GM12878 (cell line): ENCODE data around the gene ADAM19. TPM values are rescaled to one million over a fixed set of nuclear protein-coding genes. Genes with fewer than 3 reads are reported as not detected.
A peak's percentile ranks its signal among the peaks of the same experiment; 100 is the strongest.

Source experiments
- ATAC-seq: fragments of 200-7000 bp; cut with Tn5 transposase; 3 replicates; pipeline ENCODE4 v1.9.1; 2020; ENCODE audit warnings: mild to moderate bottlenecking, moderate library complexity
- BruUV-seq: library from RNA; stranded (reverse); fragments of 400-500 nt; replicated peaks from 2 replicates; lab custom pipeline; 2021; lab: Mats Ljungman, UMichigan
- CTCF ChIA-PET: fragments of 300-600 bp; sonication (Branson Sonifier 250); formaldehyde crosslinking; extraction: SDS; loops from one replicate; lab custom pipeline; 2021; ENCODE audit warnings: inconsistent platforms; lab: Yijun Ruan, JAX
- POLR2A ChIA-PET: fragments of 350-600 bp; formaldehyde crosslinking; extraction: SDS; loops from one replicate; lab custom pipeline; 2021; ENCODE audit warnings: inconsistent platforms; lab: Charles Lee
- RAD21 ChIA-PET: fragments of 300-600 bp; sonication (Branson Sonifier 250); formaldehyde crosslinking; loops from one replicate; lab custom pipeline; 2023; ENCODE audit warnings: antibody characterized with exemption; ENCODE audit not compliant: unreplicated experiment; lab: Charles Lee
- SMC1A ChIA-PET: fragments of 300-600 bp; sonication (Branson Sonifier 250); formaldehyde crosslinking; loops from one replicate; lab custom pipeline; 2023; ENCODE audit not compliant: unreplicated experiment, uncharacterized antibody; lab: Charles Lee
- DNase-seq: peaks from one replicate; pipeline ENCODE4 v3.0.0-alpha.2; 2011; ENCODE audit warnings: low read depth, low spot score
- FAIRE-seq: peaks from 3 replicates; lab custom pipeline; 2011; peaks lifted over from hg19 to GRCh38; lab: Jason Lieb, UNC
- H2AFZ ChIP-seq: 2 replicates; pipeline ENCODE4 v1.6.0; 2011; ENCODE audit warnings: low read depth, low read length, control low read depth; ENCODE audit not compliant: control insufficient read depth
- H3K27ac ChIP-seq: 2 replicates; pipeline ENCODE4 v1.5.1; 2011; ENCODE audit warnings: control low read depth; ENCODE audit not compliant: control insufficient read depth, insufficient read depth
- H3K27me3 ChIP-seq, 2 experiments: replicated peaks in 1 of 2; 2 replicates each; pipeline versions ENCODE4 v1.6.0 to v1.6.1; 2011; ENCODE audit warnings: low read length in 1 of 2; ENCODE audit not compliant: control insufficient read depth in 2 of 2, insufficient read depth in 2 of 2
- H3K36me3 ChIP-seq, 2 experiments: 2 replicates each; pipeline ENCODE4 v1.5.1; 2011; ENCODE audit warnings: low read length in 1 of 2; ENCODE audit not compliant: control insufficient read depth in 2 of 2, insufficient read depth in 2 of 2
- H3K4me1 ChIP-seq: 2 replicates; pipeline ENCODE4 v1.6.1; 2011; ENCODE audit warnings: mild to moderate bottlenecking, low read length, moderate library complexity, mixed read lengths; ENCODE audit not compliant: control insufficient read depth, insufficient read depth
- H3K4me2 ChIP-seq: 2 replicates; pipeline ENCODE4 v1.6.0; 2011; ENCODE audit warnings: control low read depth; ENCODE audit not compliant: control insufficient read depth, insufficient read depth
- H3K4me3 ChIP-seq: fragments of 200-600 bp; sonication (generic); 2 replicates; pipeline ENCODE4 v1.5.1; 2016
- H3K79me2 ChIP-seq: 2 replicates; pipeline ENCODE4 v1.6.0; 2011; ENCODE audit warnings: low read length; ENCODE audit not compliant: control insufficient read depth, insufficient read depth
- H3K9ac ChIP-seq: 2 replicates; pipeline ENCODE4 v1.8.0; 2011; ENCODE audit warnings: low read length, control low read depth, mixed read lengths; ENCODE audit not compliant: control insufficient read depth, insufficient read depth
- H3K9me3 ChIP-seq: replicated peaks from 3 replicates; pipeline ENCODE4 v1.5.1; 2011; ENCODE audit warnings: mild to moderate bottlenecking, low read length; ENCODE audit not compliant: control insufficient read depth, insufficient read depth
- H4K20me1 ChIP-seq: 2 replicates; pipeline ENCODE4 v1.6.0; 2011; ENCODE audit not compliant: control insufficient read depth, insufficient read depth
- BRCA1 ChIP-seq: IDR thresholded peaks from 2 replicates; pipeline ENCODE4 v1.6.1; 2011; ENCODE audit warnings: low read depth, low read length, improper control_type of control experiment
- EGR1 ChIP-seq, 2 experiments: IDR thresholded peaks; 1 replicate in 1 of 2; 2 replicates in 1 of 2; pipeline ENCODE4 v1.6.1; 2011 to 2012; ENCODE audit warnings: low read depth in 2 of 2, low read length in 2 of 2, borderline replicate concordance in 1 of 2, mild to moderate bottlenecking in 1 of 2, moderate library complexity in 1 of 2
- ESRRA ChIP-seq: IDR thresholded peaks from 2 replicates; pipeline ENCODE4 v1.6.1; 2012; ENCODE audit warnings: mild to moderate bottlenecking, low read length, improper control_type of control experiment
- FOS ChIP-seq: IDR thresholded peaks from 3 replicates; pipeline ENCODE4 v1.6.1; 2011; ENCODE audit warnings: borderline replicate concordance; ENCODE audit not compliant: insufficient read length; ENCODE audit errors: extremely low read depth
- KLF5 ChIP-seq: fragments of 450-650 bp; IDR thresholded peaks from 2 replicates; pipeline ENCODE4 v1.6.1; 2014; ENCODE audit warnings: mild to moderate bottlenecking; ENCODE audit not compliant: partially characterized antibody
- RUNX3 ChIP-seq: IDR thresholded peaks from 2 replicates; pipeline ENCODE4 v1.6.1; 2012; ENCODE audit warnings: low read length, inconsistent platforms
- SP1 ChIP-seq: IDR thresholded peaks from one replicate; pipeline ENCODE4 v1.6.1; 2011; ENCODE audit warnings: low read depth, low read length
- SRF ChIP-seq, 2 experiments: IDR thresholded peaks; 2 replicates each; pipeline ENCODE4 v1.6.1; 2011; ENCODE audit warnings: low read depth in 2 of 2, low read length in 2 of 2, mild to moderate bottlenecking in 1 of 2, moderate library complexity in 1 of 2
- TARDBP ChIP-seq: IDR thresholded peaks from 2 replicates; pipeline ENCODE4 v1.6.1; 2016; ENCODE audit warnings: borderline replicate concordance
- WGBS: methylation state at CpG from one replicate; pipeline ENCODE4 v1.1.6; 2016; ENCODE audit warnings: low lambda C conversion rate; ENCODE audit not compliant: insufficient replicate concordance, insufficient coverage; ENCODE audit errors: missing lambda C conversion rate; 5-methylcytosine and 5-hydroxymethylcytosine counted together
- in situ Hi-C: fragments of 300-500 bp; cut with MboI; formaldehyde crosslinking; loops from 9 replicates; pipeline ENCODE4 v1.14.3; 2018; ENCODE audit warnings: mixed read lengths
- intact Hi-C: fragments of 100-400 bp; cut with micrococcal nuclease; formaldehyde crosslinking; loops from one replicate; pipeline ENCODE4 v1.14.2; 2022; ENCODE audit not compliant: unreplicated experiment
- polyA plus RNA-seq, 11 experiments: library from polyadenylated mRNA; depleted of rRNA in 4 of 11; unstranded in 6 of 11; stranded (reverse) in 5 of 11; fragments of >200 nt; fragmentation: Nextera tagmentation in 4 of 11; fragmentation: Illumina TruSeq in 1 of 11; extraction: Ambion mirVana in 4 of 11; extraction: Trizol in 1 of 11; gene quantifications; 1 replicate in 1 of 11; 2 replicates in 10 of 11; pipeline versions ENCODE4 v1.2.1 to v1.2.3, GENCODE V29; 2011 to 2016; ENCODE audit warnings: inconsistent platforms in 2 of 11, missing spikeins in 2 of 11, low read depth in 1 of 11
- total RNA-seq, 4 experiments: library from RNA; depleted of rRNA in 3 of 4; stranded (reverse); fragments of >200 nt in 3 of 4; fragmentation: Illumina TruSeq in 1 of 4; extraction: Trizol in 1 of 4; gene quantifications; 2 replicates each; pipeline versions ENCODE4 v1.2.1 to v1.2.3, GENCODE V29; 2013 to 2021
- TF ChIP-seq, protein P1 (sequence below): fragments of 450-650 bp; IDR thresholded peaks from 2 replicates; pipeline ENCODE4 v1.6.1; 2017; ENCODE audit warnings: borderline replicate concordance
- TF ChIP-seq, protein P2 (sequence below): fragments of 450-650 bp; IDR thresholded peaks from 2 replicates; pipeline ENCODE4 v1.6.1; 2018; ENCODE audit warnings: mild to moderate bottlenecking, low read depth, moderate library complexity; ENCODE audit not compliant: partially characterized antibody

ADAM19 gene
- total and polyA plus RNA-seq, 10 of the 15 experiments (the other 5 are each of a cell fraction or from before 2014, with no cell fraction given) = 16.0 to 92.8 (median 44.7) TPM

DNA sequence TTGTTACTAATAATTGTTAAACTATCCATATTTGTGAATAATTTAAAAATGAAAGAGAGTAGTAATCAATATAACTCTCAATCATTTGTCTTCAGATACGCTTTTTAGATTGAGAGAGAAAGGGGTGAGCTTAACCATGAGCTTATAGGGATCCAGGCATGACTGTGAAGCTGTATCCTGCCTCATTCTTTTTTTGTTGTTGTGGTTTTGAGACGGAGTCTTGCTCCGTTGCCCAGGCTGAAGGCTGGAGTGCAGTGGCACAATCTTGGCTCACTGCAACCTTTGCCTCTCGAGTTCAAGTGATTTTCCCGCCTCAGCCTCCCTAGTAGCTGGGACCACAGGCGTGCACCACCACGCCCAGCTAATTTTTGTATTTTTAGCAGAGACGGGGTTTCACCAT, 71.5 kb downstream of the ADAM19 start:
- intact Hi-C loops = loop anchor here (5.0 kb wide), 3 partner anchors 53 to 228 kb away; partner anchors contain the start of gene THG1L
- Histone ChIP-seq H3K27ac (peak overlapping the region; percentile 57; the same call in 1 of the 2 replicates), H3K9ac (no peak overlapping the region), H4K20me1 (no peaks in the 10 kb centered on the region), H3K4me3 (no peak overlapping the region; the same call in 1 of the 2 replicates), H2AFZ (no peak overlapping the region), H3K9me3 (peaks cover 2% of the 10 kb centered on the region; the same call in 1 of the 3 replicates), H3K79me2 (no peaks in the 10 kb centered on the region), H3K27me3 (no peaks in the 10 kb centered on the region), H3K4me1 (peaks cover 70% of the 10 kb centered on the region), H3K4me2 (no peak overlapping the region), H3K36me3 (peaks cover 8 to 12% of the 10 kb centered on the region in 2 experiments; a peak in 3 of 4 replicates)
- RAD21 ChIA-PET = interaction anchor here (0.6 to 2.9 kb wide), 5 partner anchors 14 to 347 kb away, joined by 3 to 11 read pairs (median 4); no protein-coding TSS in a partner anchor
- CTCF ChIA-PET = interaction anchor here (1.3 to 1.4 kb wide), 2 partner anchors 14 to 37 kb away, joined by 3 to 4 read pairs; no protein-coding TSS in a partner anchor
- FAIRE-seq = peak; percentile 65
- ATAC-seq = no peak
- POLR2A ChIA-PET = interaction anchor here (0.7 kb wide), 1 partner anchor 89 kb away, joined by 6 read pairs; no protein-coding TSS in a partner anchor
- SMC1A ChIA-PET = interaction anchor here (0.8 to 5.3 kb wide), 10 partner anchors 13 to 256 kb away, joined by 3 to 30 read pairs (median 4); no protein-coding TSS in a partner anchor
- TF ChIP-seq RUNX3 (peak; percentile 47), KLF5 (no peak)
- no TSS peak for BruUV-seq
- 60% methylated on average over 8 of the region's 8 CpGs for WGBS
- in situ Hi-C loops = no loop called here
- DNase-seq = no peak

DNA sequence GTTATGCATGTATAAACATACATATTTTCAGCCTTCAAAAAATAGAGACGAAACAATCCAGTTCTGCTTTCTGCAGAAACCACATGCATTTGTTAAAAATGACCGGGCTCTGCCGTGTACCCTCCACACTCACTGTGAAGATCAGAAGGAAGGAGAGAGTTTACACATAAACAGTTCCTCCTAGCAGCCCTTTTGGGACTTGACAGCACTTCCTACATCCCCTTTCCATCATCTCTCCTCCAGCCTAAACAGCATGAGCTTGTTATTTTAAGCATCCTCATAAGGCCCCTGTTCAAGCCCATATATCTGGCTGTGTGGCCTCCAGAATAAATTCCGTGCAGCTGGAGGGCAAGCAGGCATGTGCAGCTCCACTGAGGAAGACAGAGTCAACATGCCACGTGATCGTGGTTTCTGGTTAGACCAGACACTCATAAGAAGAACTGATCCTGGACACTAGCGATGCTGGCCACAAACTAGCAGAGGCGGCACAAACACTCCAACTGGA, 73.4 kb downstream of the ADAM19 start:
- SMC1A ChIA-PET = interaction anchor here (0.7 to 5.3 kb wide), 10 partner anchors 9 to 216 kb away, joined by 3 to 30 read pairs (median 6); no protein-coding TSS in a partner anchor
- WGBS = 2% methylated on average over 8 of the region's 8 CpGs
- Histone ChIP-seq H3K27me3 (no peaks in the 10 kb centered on the region), H3K9me3 (peaks cover 2% of the 10 kb centered on the region; the same call in 1 of the 3 replicates), H3K27ac (peak overlapping the region; percentile 89), H2AFZ (peak overlapping the region; percentile 41), H3K36me3 (peaks cover 8 to 12% of the 10 kb centered on the region in 2 experiments; a peak in 3 of 4 replicates), H4K20me1 (no peaks in the 10 kb centered on the region), H3K4me3 (no peak overlapping the region), H3K4me1 (peaks cover 70% of the 10 kb centered on the region), H3K79me2 (no peaks in the 10 kb centered on the region), H3K4me2 (peak overlapping the region; percentile 86), H3K9ac (peak overlapping the region; percentile 45; the same call in 1 of the 2 replicates)
- RAD21 ChIA-PET = interaction anchor here (0.6 to 2.9 kb wide), 11 partner anchors 17 to 242 kb away, joined by 3 to 11 read pairs (median 4); partner anchors contain the start of gene LSM11
- CTCF ChIA-PET = interaction anchor here (1.1 to 1.5 kb wide), 6 partner anchors 15 to 167 kb away, joined by 3 to 5 read pairs (median 3); no protein-coding TSS in a partner anchor
- FAIRE-seq (peak; percentile 93), ATAC-seq (peak; percentile 83), DNase-seq (peak; percentile 82)
- POLR2A ChIA-PET = interaction anchor here (0.6 to 1.6 kb wide), 4 partner anchors 15 to 69 kb away, joined by 3 to 4 read pairs (median 3); no protein-coding TSS in a partner anchor
- in situ Hi-C loops (no loop called here), intact Hi-C loops (loop anchor here (1.0 to 5.0 kb wide), 7 partner anchors 17 to 230 kb away; partner anchors contain the start of gene THG1L)
- BruUV-seq = TSS peak; percentile 35
- TF ChIP-seq TARDBP = no peak
- TF ChIP-seq EGR1 (IDR thresholded peaks at IDR 0.05; ENCODE audit: borderline replicate concordance in 1 of 2, low read depth in 2 of 2, low read length in 2 of 2) = no peak
- no peak for TF ChIP-seq FOS
- TF ChIP-seq SRF (IDR thresholded peaks at IDR 0.05; ENCODE audit: low read depth in 2 of 2, low read length in 2 of 2) = no peak
- TF ChIP-seq, protein P1, sequence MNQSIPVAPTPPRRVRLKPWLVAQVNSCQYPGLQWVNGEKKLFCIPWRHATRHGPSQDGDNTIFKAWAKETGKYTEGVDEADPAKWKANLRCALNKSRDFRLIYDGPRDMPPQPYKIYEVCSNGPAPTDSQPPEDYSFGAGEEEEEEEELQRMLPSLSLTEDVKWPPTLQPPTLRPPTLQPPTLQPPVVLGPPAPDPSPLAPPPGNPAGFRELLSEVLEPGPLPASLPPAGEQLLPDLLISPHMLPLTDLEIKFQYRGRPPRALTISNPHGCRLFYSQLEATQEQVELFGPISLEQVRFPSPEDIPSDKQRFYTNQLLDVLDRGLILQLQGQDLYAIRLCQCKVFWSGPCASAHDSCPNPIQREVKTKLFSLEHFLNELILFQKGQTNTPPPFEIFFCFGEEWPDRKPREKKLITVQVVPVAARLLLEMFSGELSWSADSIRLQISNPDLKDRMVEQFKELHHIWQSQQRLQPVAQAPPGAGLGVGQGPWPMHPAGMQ = no peak
- no peak for TF ChIP-seq ESRRA
- TF ChIP-seq, protein P2, sequence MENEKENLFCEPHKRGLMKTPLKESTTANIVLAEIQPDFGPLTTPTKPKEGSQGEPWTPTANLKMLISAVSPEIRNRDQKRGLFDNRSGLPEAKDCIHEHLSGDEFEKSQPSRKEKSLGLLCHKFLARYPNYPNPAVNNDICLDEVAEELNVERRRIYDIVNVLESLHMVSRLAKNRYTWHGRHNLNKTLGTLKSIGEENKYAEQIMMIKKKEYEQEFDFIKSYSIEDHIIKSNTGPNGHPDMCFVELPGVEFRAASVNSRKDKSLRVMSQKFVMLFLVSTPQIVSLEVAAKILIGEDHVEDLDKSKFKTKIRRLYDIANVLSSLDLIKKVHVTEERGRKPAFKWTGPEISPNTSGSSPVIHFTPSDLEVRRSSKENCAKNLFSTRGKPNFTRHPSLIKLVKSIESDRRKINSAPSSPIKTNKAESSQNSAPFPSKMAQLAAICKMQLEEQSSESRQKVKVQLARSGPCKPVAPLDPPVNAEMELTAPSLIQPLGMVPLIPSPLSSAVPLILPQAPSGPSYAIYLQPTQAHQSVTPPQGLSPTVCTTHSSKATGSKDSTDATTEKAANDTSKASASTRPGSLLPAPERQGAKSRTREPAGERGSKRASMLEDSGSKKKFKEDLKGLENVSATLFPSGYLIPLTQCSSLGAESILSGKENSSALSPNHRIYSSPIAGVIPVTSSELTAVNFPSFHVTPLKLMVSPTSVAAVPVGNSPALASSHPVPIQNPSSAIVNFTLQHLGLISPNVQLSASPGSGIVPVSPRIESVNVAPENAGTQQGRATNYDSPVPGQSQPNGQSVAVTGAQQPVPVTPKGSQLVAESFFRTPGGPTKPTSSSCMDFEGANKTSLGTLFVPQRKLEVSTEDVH = no peak
- TF ChIP-seq BRCA1 = no peak
- TF ChIP-seq SP1 = peak; percentile 8
